Ovary (tissue), 3 donors: ENCODE results near the gene COX6A1.

Experiments used
- CTCF ChIP-seq, 3 donors: fragments of 450-650 bp in 2 of 3; fragments of 200-600 bp in 1 of 3; IDR thresholded peaks; one replicate each; pipeline versions ENCODE4 v1.5.1 to v1.8.0; 2016 to 2022; ENCODE audit warnings: antibody characterized with exemption in 3 of 3, mild to moderate bottlenecking in 1 of 3
- EP300 ChIP-seq: sonication (generic); formaldehyde crosslinking; IDR thresholded peaks from one replicate; pipeline ENCODE4 v1.6.1; 2017; ENCODE audit warnings: antibody characterized with exemption
- POLR2A ChIP-seq: fragments of 450-650 bp; IDR thresholded peaks from one replicate; pipeline ENCODE4 v1.6.1; 2017; ENCODE audit warnings: antibody characterized with exemption, mild to moderate bottlenecking, moderate library complexity
- donor health status: DM: no; HTN: no; CAD: no.

GRCh38 chr12:120462099-120462640 lies 24.3 kb downstream of the COX6A1 start:
- TF ChIP-seq POLR2A (no peak), EP300 (no peak), CTCF (IDR thresholded peaks at IDR 0.05) (no peak)
